PC-3 (cell line): ENCODE results near the gene ARL14.

Experiments used
- EZH2 ChIP-seq: fragments of 300-600 bp; sonication (generic); IDR thresholded peaks from one replicate; pipeline ENCODE4 v1.6.1; 2017; ENCODE audit warnings: antibody characterized with exemption, mild to moderate bottlenecking, low read length; ENCODE audit not compliant: unreplicated experiment
- TF ChIP-seq, protein P1 (sequence below): fragments of 300-600 bp; sonication (generic); conservative IDR thresholded peaks from 2 replicates; pipeline ENCODE4 v1.5.1; 2017; ENCODE audit warnings: antibody characterized with exemption, low read depth, mild to moderate bottlenecking, low read length

DNA sequence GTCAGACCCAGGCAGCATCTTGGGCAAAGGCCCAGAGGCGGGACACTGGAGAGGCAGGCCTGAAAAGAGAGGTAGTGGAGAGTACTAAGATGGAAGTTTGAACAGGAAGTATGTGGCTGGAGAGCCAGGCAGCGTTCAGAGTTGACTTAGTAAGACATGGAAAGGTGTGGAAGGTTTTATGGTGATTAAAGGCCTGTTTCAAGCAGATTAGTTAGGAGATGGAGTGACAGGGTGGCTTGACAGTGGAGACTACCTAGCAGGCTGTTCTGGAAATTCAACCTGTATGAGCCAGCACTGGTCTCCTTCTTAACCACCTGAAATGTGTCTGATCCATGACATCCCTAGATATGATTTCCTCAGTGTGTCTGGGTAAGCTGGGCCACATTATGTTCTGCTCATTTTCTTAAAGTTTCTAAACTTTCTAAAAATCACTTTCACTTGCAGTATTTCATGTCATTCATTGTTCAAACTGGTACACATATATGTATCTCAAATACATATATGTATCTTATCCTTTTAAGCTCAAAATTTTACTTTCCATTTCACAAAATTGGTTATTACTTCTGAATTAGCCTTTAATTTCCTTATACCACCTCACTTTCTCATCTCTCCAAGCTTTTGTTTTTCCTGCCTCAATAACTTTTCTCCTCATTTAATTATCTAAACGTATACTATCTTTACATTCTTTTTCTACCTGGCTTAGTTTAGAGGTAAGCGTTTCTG lies 43.4 kb upstream of the ARL14 start:
- no peak for TF ChIP-seq EZH2
- TF ChIP-seq, protein P1, sequence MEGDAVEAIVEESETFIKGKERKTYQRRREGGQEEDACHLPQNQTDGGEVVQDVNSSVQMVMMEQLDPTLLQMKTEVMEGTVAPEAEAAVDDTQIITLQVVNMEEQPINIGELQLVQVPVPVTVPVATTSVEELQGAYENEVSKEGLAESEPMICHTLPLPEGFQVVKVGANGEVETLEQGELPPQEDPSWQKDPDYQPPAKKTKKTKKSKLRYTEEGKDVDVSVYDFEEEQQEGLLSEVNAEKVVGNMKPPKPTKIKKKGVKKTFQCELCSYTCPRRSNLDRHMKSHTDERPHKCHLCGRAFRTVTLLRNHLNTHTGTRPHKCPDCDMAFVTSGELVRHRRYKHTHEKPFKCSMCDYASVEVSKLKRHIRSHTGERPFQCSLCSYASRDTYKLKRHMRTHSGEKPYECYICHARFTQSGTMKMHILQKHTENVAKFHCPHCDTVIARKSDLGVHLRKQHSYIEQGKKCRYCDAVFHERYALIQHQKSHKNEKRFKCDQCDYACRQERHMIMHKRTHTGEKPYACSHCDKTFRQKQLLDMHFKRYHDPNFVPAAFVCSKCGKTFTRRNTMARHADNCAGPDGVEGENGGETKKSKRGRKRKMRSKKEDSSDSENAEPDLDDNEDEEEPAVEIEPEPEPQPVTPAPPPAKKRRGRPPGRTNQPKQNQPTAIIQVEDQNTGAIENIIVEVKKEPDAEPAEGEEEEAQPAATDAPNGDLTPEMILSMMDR = no peak
